ENCODE results near the gene ZBTB7A.

The ZBTB7A gene

DNA sequence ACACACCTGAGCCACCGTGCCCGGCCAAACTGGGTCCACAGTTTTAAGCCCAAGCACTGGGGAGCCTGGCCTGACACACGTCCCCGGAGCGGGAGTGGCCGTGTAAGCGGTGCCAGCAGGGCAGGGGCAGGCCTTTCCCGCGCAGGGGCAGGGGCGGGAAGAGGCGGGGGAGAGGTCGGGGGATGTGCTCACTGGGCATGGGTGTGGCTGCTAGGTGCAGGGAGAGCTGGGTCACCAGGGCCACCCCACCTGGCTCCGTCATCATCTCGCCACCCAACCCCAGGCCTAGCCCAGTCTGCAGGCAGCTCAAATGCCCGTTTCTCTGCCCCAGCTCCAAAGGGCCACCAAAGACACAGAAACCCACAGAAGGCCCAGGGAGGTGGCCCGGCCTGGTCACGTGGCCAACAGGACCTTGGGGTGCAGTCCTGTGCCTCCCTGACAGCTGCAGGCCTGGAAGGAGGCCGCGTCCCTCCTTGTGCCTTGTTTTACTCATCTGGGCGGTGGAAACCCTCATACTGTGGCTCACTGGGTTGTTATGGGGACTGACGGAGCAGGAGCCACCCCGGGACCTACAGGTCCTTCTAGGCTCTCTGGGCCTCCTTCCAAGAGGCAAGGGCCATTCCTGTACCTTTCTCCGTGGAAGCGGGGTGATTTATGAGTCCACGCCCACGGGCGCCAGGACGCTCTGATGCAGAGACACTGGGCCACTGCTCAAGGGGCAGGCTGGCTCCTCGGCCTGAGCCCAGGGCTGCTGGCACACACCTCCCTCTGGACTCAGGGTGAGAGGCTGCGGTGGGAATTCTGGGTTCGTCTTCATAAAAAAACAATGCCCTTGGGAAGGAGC is 29.6 kb upstream of the ZBTB7A start:
- DNase-seq (ENCODE audit: low read depth in 1 of 2, low spot score in 1 of 2): no peak
- no peaks in the 10 kb centered on the region for H3K27me3 ChIP-seq (ENCODE audit: insufficient read depth, poor library complexity, severe bottlenecking)
- H3K27ac ChIP-seq (replicated peaks): no peak overlapping the region
- TF ChIP-seq CTCF (IDR thresholded peaks at IDR 0.05; ENCODE audit: insufficient read depth, low read length): no peak
- TF ChIP-seq POLR2AphosphoS5 (IDR thresholded peaks at IDR 0.05; ENCODE audit: low read depth): no peak
- TF ChIP-seq GABPA (IDR thresholded peaks at IDR 0.05; ENCODE audit: low read depth): no peak
- no peak for TF ChIP-seq SPI1 (IDR thresholded peaks at IDR 0.05; ENCODE audit: borderline replicate concordance, low read depth)
- TF ChIP-seq REST (IDR thresholded peaks at IDR 0.05; ENCODE audit: insufficient replicate concordance, low read depth): no peak
- H3K4me3 ChIP-seq (replicated peaks; ENCODE audit: insufficient read depth, low read length): no peak overlapping the region

- Histone ChIP-seq H3K4me3 (replicated peaks; ENCODE audit: insufficient read depth, low read length) (no peak overlapping the region), H3K27ac (replicated peaks) (no peak overlapping the region), H3K27me3 (ENCODE audit: insufficient read depth, poor library complexity, severe bottlenecking) (no peaks in the 10 kb centered on the region)
- no peak for DNase-seq (ENCODE audit: low read depth in 1 of 2, low spot score in 1 of 2)
- TF ChIP-seq REST (IDR thresholded peaks at IDR 0.05; ENCODE audit: insufficient replicate concordance, low read depth) (no peak), SPI1 (IDR thresholded peaks at IDR 0.05; ENCODE audit: borderline replicate concordance, low read depth) (no peak), CTCF (IDR thresholded peaks at IDR 0.05; ENCODE audit: insufficient read depth, low read length) (no peak), POLR2AphosphoS5 (IDR thresholded peaks at IDR 0.05; ENCODE audit: low read depth) (no peak), GABPA (IDR thresholded peaks at IDR 0.05; ENCODE audit: low read depth) (no peak)
These were observed 28.8 kb upstream of the ZBTB7A start for GRCh38 chr19:4095488-4095844.

GRCh38 chr19:4094761-4095487 is 28.2 kb upstream of the ZBTB7A start:
- H3K27ac ChIP-seq (replicated peaks): no peak overlapping the region
- TF ChIP-seq POLR2AphosphoS5 (IDR thresholded peaks at IDR 0.05; ENCODE audit: low read depth): no peak
- H3K4me3 ChIP-seq (replicated peaks; ENCODE audit: insufficient read depth, low read length): no peak overlapping the region
- DNase-seq (ENCODE audit: low read depth in 1 of 2, low spot score in 1 of 2): no peak
- H3K27me3 ChIP-seq (ENCODE audit: insufficient read depth, poor library complexity, severe bottlenecking): no peaks in the 10 kb centered on the region

- no peak overlapping the region for H3K27ac ChIP-seq (replicated peaks)
- no peak for DNase-seq (ENCODE audit: low read depth in 1 of 2, low spot score in 1 of 2)
- TF ChIP-seq SPI1 (IDR thresholded peaks at IDR 0.05; ENCODE audit: borderline replicate concordance, low read depth): no peak
- TF ChIP-seq GABPA (IDR thresholded peaks at IDR 0.05; ENCODE audit: low read depth): no peak
- TF ChIP-seq POLR2AphosphoS5 (IDR thresholded peaks at IDR 0.05; ENCODE audit: low read depth): no peak
- TF ChIP-seq REST (IDR thresholded peaks at IDR 0.05; ENCODE audit: insufficient replicate concordance, low read depth): no peak
- no peak for TF ChIP-seq CTCF (IDR thresholded peaks at IDR 0.05; ENCODE audit: insufficient read depth, low read length)
- no peak overlapping the region for H3K4me3 ChIP-seq (replicated peaks; ENCODE audit: insufficient read depth, low read length)
- H3K27me3 ChIP-seq (ENCODE audit: insufficient read depth, poor library complexity, severe bottlenecking): no peaks in the 10 kb centered on the region
These were observed 27.6 kb upstream of the ZBTB7A start for GRCh38 chr19:4094291-4094690.

Measured in HL-60 (cell line).